Mammary epithelial cell (primary cell): ENCODE data around the gene MDM2.

Experiments
- CTCF ChIP-seq, 2 donors: IDR thresholded peaks in 1 of 2; conservative IDR thresholded peaks in 1 of 2; 2 replicates each; pipeline ENCODE4 v1.5.1; 2011 to 2012; ENCODE audit warnings: inconsistent platforms in 2 of 2, low read length in 2 of 2, mild to moderate bottlenecking in 2 of 2, control low read depth in 1 of 2, low read depth in 1 of 2; ENCODE audit not compliant: insufficient read depth in 1 of 2; ENCODE audit errors: extremely low read depth in 1 of 2
- EZH2 ChIP-seq: IDR thresholded peaks from 2 replicates; pipeline ENCODE4 v1.6.1; 2012; ENCODE audit warnings: low read length, inconsistent platforms, borderline replicate concordance

- no peak for TF ChIP-seq CTCF (conservative IDR thresholded peaks at IDR 0.05 in 1 of 2, IDR thresholded peaks at IDR 0.05 in 1 of 2; ENCODE audit: extremely low read depth in 1 of 2, insufficient read depth in 1 of 2, low read depth in 1 of 2, low read length in 2 of 2)
- TF ChIP-seq EZH2, result no peak
Observed at GRCh38 chr12:68842784-68843567, 35.0 kb downstream of the MDM2 start.
